MCF 10A (cell line): Measurements from ENCODE around the gene GJD2. TPM values are rescaled to one million over a fixed set of nuclear protein-coding genes. Genes with fewer than 3 reads are reported as not detected.

Experiments
- BruUV-seq: library from RNA; stranded (reverse); fragments of 400-500 nt; replicated peaks from 2 replicates; lab custom pipeline; 2021; lab: Mats Ljungman, UMichigan
- CTCF ChIA-PET: fragments of 300-600 bp; sonication (Branson Sonifier 250); formaldehyde crosslinking; extraction: SDS; loops from one replicate; lab custom pipeline; 2021; ENCODE audit warnings: antibody characterized with exemption, inconsistent platforms; lab: Yijun Ruan, JAX
- POLR2A ChIA-PET: fragments of 300-600, 350-650 bp; sonication (Branson Sonifier 250); formaldehyde crosslinking; extraction: SDS; loops from one replicate; lab custom pipeline; 2020; ENCODE audit warnings: antibody characterized with exemption, inconsistent platforms; lab: Yijun Ruan, JAX
- DNase-seq: peaks from one replicate; pipeline ENCODE4 v3.0.0-alpha.2; 2018; ENCODE audit not compliant: unreplicated experiment
- H3K27ac Mint-ChIP-seq: one replicate; pipeline ENCODE4 v1.8.0; 2022; ENCODE audit warnings: mild to moderate bottlenecking, low read depth, mixed read lengths; ENCODE audit not compliant: unreplicated experiment
- H3K27me3 Mint-ChIP-seq: one replicate; pipeline ENCODE4 v1.8.0; 2022; ENCODE audit warnings: mixed read lengths; ENCODE audit not compliant: insufficient read depth, unreplicated experiment
- H3K36me3 Mint-ChIP-seq: one replicate; pipeline ENCODE4 v1.8.0; 2022; ENCODE audit warnings: mild to moderate bottlenecking, moderate library complexity, mixed read lengths; ENCODE audit not compliant: insufficient read depth, unreplicated experiment
- H3K4me1 Mint-ChIP-seq: one replicate; pipeline ENCODE4 v1.8.0; 2022; ENCODE audit warnings: mixed read lengths; ENCODE audit not compliant: insufficient read depth, unreplicated experiment
- H3K4me3 Mint-ChIP-seq: one replicate; pipeline ENCODE4 v1.8.0; 2022; ENCODE audit warnings: mild to moderate bottlenecking, moderate library complexity, mixed read lengths; ENCODE audit not compliant: unreplicated experiment
- H3K9me3 Mint-ChIP-seq: one replicate; pipeline ENCODE4 v1.8.0; 2022; ENCODE audit warnings: mixed read lengths; ENCODE audit not compliant: unreplicated experiment
- CTCF ChIP-seq: fragments of 200-600 bp; IDR thresholded peaks from one replicate; pipeline ENCODE4 v1.8.0; 2022; ENCODE audit warnings: antibody characterized with exemption, mild to moderate bottlenecking; ENCODE audit not compliant: unreplicated experiment
- intact Hi-C: fragments of 100-400 bp; cut with micrococcal nuclease; formaldehyde crosslinking; loops from 2 replicates; pipeline ENCODE4 v1.14.1; 2022
- total RNA-seq: library from RNA; stranded (reverse); gene quantifications from 2 replicates; pipeline ENCODE4 v1.2.3, GENCODE V29; 2022

The GJD2 gene
- total RNA-seq, 1 experiment from 2014 or later, result not detected

DNA sequence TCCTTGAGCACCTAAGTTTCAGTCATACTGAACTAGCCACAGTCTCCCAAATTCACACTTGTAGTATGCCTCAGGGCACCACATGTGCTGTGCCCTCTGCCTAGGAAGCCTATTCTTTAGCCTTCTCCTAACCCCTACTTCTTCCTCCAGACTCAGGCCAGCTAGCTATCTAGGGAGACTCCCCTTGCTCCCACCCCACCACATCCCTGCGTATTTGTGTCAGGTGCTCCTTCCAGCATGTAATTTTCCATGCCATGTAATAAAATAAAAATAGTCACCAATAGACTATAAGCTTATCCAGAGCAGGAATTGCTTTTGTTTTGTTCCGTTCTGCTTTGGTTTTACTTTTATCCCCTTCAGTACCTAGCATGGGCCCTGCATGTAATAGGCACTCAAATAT, 14.9 kb upstream of the GJD2 start:
- no peaks in the 10 kb centered on the region for H3K9me3 Mint-ChIP-seq

GRCh38 chr15:34768530-34768929, 13.7 kb upstream of the GJD2 start:
- Mint-ChIP-seq H3K27me3 (peaks cover 29% of the 10 kb centered on the region), H3K27ac (peak overlapping the region; percentile 73), H3K9me3 (no peaks in the 10 kb centered on the region), H3K36me3 (no peaks in the 10 kb centered on the region), H3K4me3 (no peak overlapping the region), H3K4me1 (peaks cover 21% of the 10 kb centered on the region)
- intact Hi-C loops, result no loop called here
- no peak for TF ChIP-seq CTCF
- DNase-seq, result peak; percentile 20
- no TSS peak for BruUV-seq
- ChIA-PET POLR2A (no interaction called here), CTCF (no interaction called here)

More for the DNA sequence above, 14.9 kb upstream of the GJD2 start:
- intact Hi-C loops, result no loop called here
- Mint-ChIP-seq H3K4me1 (peaks cover 21% of the 10 kb centered on the region), H3K4me3 (no peak overlapping the region), H3K27me3 (peaks cover 32% of the 10 kb centered on the region), H3K36me3 (no peaks in the 10 kb centered on the region), H3K27ac (no peak overlapping the region)
- POLR2A ChIA-PET, result no interaction called here
- no peak for TF ChIP-seq CTCF
- no TSS peak for BruUV-seq
- CTCF ChIA-PET, result interaction anchor here (0.6 to 1.1 kb wide), 3 partner anchors 13 to 32 kb away, joined by 3 to 4 read pairs (median 3); no protein-coding TSS in a partner anchor
- DNase-seq, result no peak

DNA sequence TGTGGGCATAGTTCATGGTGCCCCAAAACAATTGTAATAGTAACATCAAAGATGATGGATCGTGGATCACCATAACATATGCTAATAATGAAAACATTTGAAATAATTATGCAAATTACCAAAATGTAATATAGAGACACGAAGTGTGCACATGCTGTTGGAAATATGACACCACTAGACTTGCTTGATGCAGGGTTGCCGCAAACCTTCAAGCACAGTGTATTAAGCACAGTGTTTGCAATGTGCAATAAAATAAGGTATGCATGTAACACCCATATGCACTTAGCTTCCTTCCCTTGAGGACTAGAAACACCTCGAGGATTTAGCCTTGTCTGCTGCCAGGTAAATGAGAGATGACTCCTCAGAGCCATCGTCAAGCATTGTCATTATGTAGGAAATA, 10.9 kb upstream of the GJD2 start:
- intact Hi-C loops, result no loop called here
- CTCF ChIA-PET, result no interaction called here
- TF ChIP-seq CTCF, result no peak

DNA sequence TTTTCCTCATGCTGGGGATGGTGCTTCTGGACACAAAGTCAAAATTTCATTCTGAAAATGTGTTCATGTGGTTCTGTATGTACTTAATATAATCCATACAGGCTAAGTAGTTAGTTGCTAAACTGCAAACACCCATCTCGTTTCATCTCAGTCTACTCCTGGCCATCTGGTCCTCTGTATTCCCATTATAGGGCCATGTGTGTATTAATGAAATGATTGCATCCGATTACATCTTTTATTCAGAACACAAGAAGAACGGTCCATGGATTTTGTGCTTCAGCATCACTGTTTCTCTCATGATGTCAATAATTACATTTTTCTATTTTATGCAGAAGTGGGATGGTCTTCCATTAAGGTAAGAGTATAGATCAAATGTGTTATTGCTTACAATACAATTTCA, 6.1 kb upstream of the GJD2 start:
- Mint-ChIP-seq H3K4me1 (no peaks in the 10 kb centered on the region), H3K27ac (no peak overlapping the region), H3K27me3 (peaks cover 84% of the 10 kb centered on the region), H3K9me3 (no peaks in the 10 kb centered on the region), H3K4me3 (no peak overlapping the region), H3K36me3 (no peaks in the 10 kb centered on the region)
- ChIA-PET POLR2A (no interaction called here), CTCF (interaction anchor here (0.8 kb wide), 1 partner anchor 25 kb away, joined by 3 read pairs; no protein-coding TSS in a partner anchor)
- no peak for TF ChIP-seq CTCF
- BruUV-seq, result no TSS peak
- intact Hi-C loops, result no loop called here
- no peak for DNase-seq

More for the DNA sequence above, 10.9 kb upstream of the GJD2 start:
- no peaks in the 10 kb centered on the region for H3K9me3 Mint-ChIP-seq
- DNase-seq, result no peak
- no TSS peak for BruUV-seq
- peaks cover 21% of the 10 kb centered on the region for H3K4me1 Mint-ChIP-seq
- H3K36me3 Mint-ChIP-seq, result no peaks in the 10 kb centered on the region
- no peak overlapping the region for H3K27ac Mint-ChIP-seq
- POLR2A ChIA-PET, result no interaction called here
- peaks cover 36% of the 10 kb centered on the region for H3K27me3 Mint-ChIP-seq
- no peak overlapping the region for H3K4me3 Mint-ChIP-seq
